HepG2 (cell line): Measurements from ENCODE around the gene STOM. TPM values are rescaled to one million over a fixed set of nuclear protein-coding genes. Genes with fewer than 3 reads are reported as not detected.

Source experiments
- BCLAF1 ChIP-seq: fragments of 450-650 bp; IDR thresholded peaks from 2 replicates; pipeline ENCODE4 v1.6.1; 2017; ENCODE audit warnings: mild to moderate bottlenecking
- CHD4 ChIP-seq: fragments of 200-600 bp; sonication (generic); IDR thresholded peaks from 2 replicates; pipeline ENCODE4 v1.7.0; 2017; ENCODE audit warnings: mild to moderate bottlenecking, low read length, borderline replicate concordance
- GTF2F1 ChIP-seq: fragments of 150-350 bp; IDR thresholded peaks from 2 replicates; pipeline ENCODE4 v1.6.1; 2014; ENCODE audit warnings: low read length
- ISL2 ChIP-seq: sonication (generic); formaldehyde crosslinking; IDR thresholded peaks from 2 replicates; pipeline ENCODE4 v1.5.0; 2020; ENCODE audit warnings: missing genetic modification reagents
- KMT2B ChIP-seq: IDR thresholded peaks from 2 replicates; pipeline ENCODE4 v1.6.1; 2016; ENCODE audit warnings: missing genetic modification reagents, missing compliant biosample characterization
- LCORL ChIP-seq, 2 experiments: fragments of 450-650 bp in 1 of 2; sonication (generic) in 1 of 2; formaldehyde crosslinking in 1 of 2; IDR thresholded peaks; 2 replicates each; pipeline versions ENCODE4 v1.5.0 to v1.6.1; 2017 to 2020; ENCODE audit warnings: antibody characterized with exemption in 1 of 2, missing genetic modification reagents in 1 of 2
- RELA ChIP-seq: sonication (generic); formaldehyde crosslinking; IDR thresholded peaks from 2 replicates; pipeline ENCODE4 v1.4.0; 2020; ENCODE audit warnings: missing genetic modification reagents
- RERE ChIP-seq: IDR thresholded peaks from 2 replicates; pipeline ENCODE4 v1.6.1; 2016; ENCODE audit warnings: low read depth, missing genetic modification reagents, missing compliant biosample characterization
- SMAD1 ChIP-seq: sonication (generic); formaldehyde crosslinking; IDR thresholded peaks from 2 replicates; pipeline ENCODE4 v1.4.0; 2020; ENCODE audit warnings: missing genetic modification reagents, low read depth, mild to moderate bottlenecking, borderline replicate concordance
- TBL1XR1 ChIP-seq: fragments of 150-350 bp; IDR thresholded peaks from 2 replicates; pipeline ENCODE4 v1.6.1; 2014; ENCODE audit warnings: borderline replicate concordance, low read length; ENCODE audit not compliant: partially characterized antibody
- XBP1 ChIP-seq: sonication (generic); formaldehyde crosslinking; IDR thresholded peaks from 2 replicates; pipeline ENCODE4 v1.5.0; 2020; ENCODE audit warnings: missing genetic modification reagents
- ZFP1 ChIP-seq: IDR thresholded peaks from 2 replicates; pipeline ENCODE4 v1.6.1; 2016
- ZMAT5 ChIP-seq: sonication (generic); formaldehyde crosslinking; IDR thresholded peaks from 2 replicates; pipeline ENCODE4 v1.5.0; 2020; ENCODE audit warnings: mild to moderate bottlenecking, low read depth, missing genetic modification reagents, borderline replicate concordance
- ZNF281 ChIP-seq: sonication (generic); formaldehyde crosslinking; IDR thresholded peaks from 2 replicates; pipeline ENCODE4 v1.4.0; 2020; ENCODE audit warnings: missing genetic modification reagents, borderline replicate concordance
- ZNF296 ChIP-seq: sonication (generic); formaldehyde crosslinking; conservative IDR thresholded peaks from 2 replicates; pipeline ENCODE4 v1.5.0; 2020; ENCODE audit warnings: mild to moderate bottlenecking, missing genetic modification reagents
- ZNF335 ChIP-seq: sonication (generic); formaldehyde crosslinking; IDR thresholded peaks from 2 replicates; pipeline ENCODE4 v1.4.0; 2020; ENCODE audit warnings: missing genetic modification reagents
- ZNF446 ChIP-seq: sonication (generic); formaldehyde crosslinking; IDR thresholded peaks from 2 replicates; pipeline ENCODE4 v1.5.0; 2020; ENCODE audit warnings: mild to moderate bottlenecking, missing genetic modification reagents
- ZNF460 ChIP-seq: sonication (generic); formaldehyde crosslinking; IDR thresholded peaks from 2 replicates; pipeline ENCODE4 v1.5.1; 2020; ENCODE audit warnings: missing genetic modification reagents, mild to moderate bottlenecking, borderline replicate concordance
- ZZZ3 ChIP-seq: sonication (generic); formaldehyde crosslinking; IDR thresholded peaks from 2 replicates; pipeline ENCODE4 v1.4.0; 2020; ENCODE audit warnings: missing genetic modification reagents, mild to moderate bottlenecking, borderline replicate concordance
- polyA plus RNA-seq, 8 experiments: library from polyadenylated mRNA; depleted of rRNA in 3 of 8; stranded (reverse) in 7 of 8; unstranded in 1 of 8; fragments of >200 nt; fragmentation: Illumina TruSeq in 4 of 8; extraction: Trizol in 4 of 8; gene quantifications; 2 replicates each; pipeline versions ENCODE4 v1.2.1 to v1.2.3, GENCODE V29; 2011 to 2016; ENCODE audit warnings: low read depth in 4 of 8, missing spikeins in 1 of 8, mixed read lengths in 1 of 8; ENCODE audit not compliant: insufficient read depth in 1 of 8
- total RNA-seq, 5 experiments: library from RNA; depleted of rRNA; stranded (reverse); fragments of >200 nt; fragmentation: Illumina TruSeq; extraction: Trizol; gene quantifications; 2 replicates each; pipeline ENCODE4 v1.2.3, GENCODE V29; 2016; ENCODE audit warnings: low read depth in 1 of 5

The STOM gene
- total and polyA plus RNA-seq, 2 of the 13 experiments (the other 11 are each of a cell fraction or from before 2014, with no cell fraction given): 43.6 to 165 TPM

- TF ChIP-seq RERE (CRISPR knock-in tag) (no peak), CHD4 (no peak; the same call in 1 of the 2 replicates), ISL2 (CRISPR knock-in tag) (0 out of 2 replicates have a peak, but pooled peaks have one; percentile 16), ZNF335 (CRISPR knock-in tag) (no peak), ZMAT5 (CRISPR knock-in tag) (no peak), XBP1 (CRISPR knock-in tag) (no peak), ZNF281 (CRISPR knock-in tag) (0 out of 2 replicates have a peak, but pooled peaks have one; percentile 40), KMT2B (no peak), TBL1XR1 (peak; percentile 38), BCLAF1 (no peak), ZFP1 (CRISPR knock-in tag) (no peak), SMAD1 (CRISPR knock-in tag) (no peak), RELA (CRISPR knock-in tag) (no peak), ZZZ3 (CRISPR knock-in tag) (no peak), GTF2F1 (no peak), ZNF296 (CRISPR knock-in tag) (no peak), LCORL (IDR thresholded peaks at IDR 0.05) (no peak), LCORL (CRISPR knock-in tag; IDR thresholded peaks at IDR 0.05) (peak; percentile 60; the same call in 1 of the 2 replicates), ZNF446 (CRISPR knock-in tag) (no peak), ZNF460 (CRISPR knock-in tag) (no peak)
These were observed 72.0 kb downstream of the STOM start (continued) for GRCh38 chr9:121298016-121298538.
